HG03575 (cell line): Measurements from ENCODE around the gene CACNA1H.

ENCODE experiments used
- ATAC-seq: cut with Tn5 transposase; IDR thresholded peaks from one replicate; pipeline ENCODE4 v1.9.1; 2021; ENCODE audit not compliant: unreplicated experiment, insufficient number of reproducible peaks, low FRiP score; ENCODE audit errors: extremely low read depth

Gene CACNA1H

DNA sequence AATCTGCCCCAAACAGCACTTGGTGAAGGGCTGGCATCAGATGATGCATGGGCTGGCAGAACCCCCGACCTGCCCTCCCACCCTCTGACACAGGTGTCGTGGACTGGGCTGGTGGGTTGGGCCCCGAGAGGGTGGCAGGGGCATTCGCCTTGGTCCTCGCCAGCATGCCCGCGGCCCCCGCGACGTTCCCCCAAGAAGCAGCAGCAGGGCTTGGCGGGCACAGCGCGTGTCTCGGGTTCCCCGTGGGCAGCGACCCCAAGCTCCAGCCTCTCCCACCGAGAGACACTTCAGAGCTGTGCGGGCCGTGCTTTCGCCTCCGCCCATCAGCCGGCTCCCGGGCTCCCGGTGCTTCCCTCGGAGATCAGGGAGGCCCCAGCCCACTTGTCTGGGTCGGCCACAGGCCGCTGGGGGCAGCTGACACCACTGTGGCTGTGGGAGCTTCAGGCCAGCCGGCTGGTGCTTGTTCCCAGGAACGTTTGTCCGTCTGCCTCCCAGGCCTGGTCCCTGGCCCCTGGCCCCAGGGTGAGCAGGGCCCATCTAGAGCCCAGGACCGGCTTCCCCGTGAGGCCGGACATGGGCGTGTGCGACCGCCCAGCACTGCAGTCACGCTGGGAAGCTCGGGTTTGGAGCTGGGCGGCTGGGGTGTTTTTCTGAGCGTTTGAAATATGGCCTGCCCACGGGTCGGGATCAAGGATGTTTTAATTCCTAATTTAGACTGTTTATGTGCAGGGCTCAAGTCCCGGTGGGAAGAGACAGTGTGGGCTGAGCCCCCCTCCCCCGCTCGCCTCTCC, 16.6 kb downstream of the CACNA1H start:
- no peak for ATAC-seq

DNA sequence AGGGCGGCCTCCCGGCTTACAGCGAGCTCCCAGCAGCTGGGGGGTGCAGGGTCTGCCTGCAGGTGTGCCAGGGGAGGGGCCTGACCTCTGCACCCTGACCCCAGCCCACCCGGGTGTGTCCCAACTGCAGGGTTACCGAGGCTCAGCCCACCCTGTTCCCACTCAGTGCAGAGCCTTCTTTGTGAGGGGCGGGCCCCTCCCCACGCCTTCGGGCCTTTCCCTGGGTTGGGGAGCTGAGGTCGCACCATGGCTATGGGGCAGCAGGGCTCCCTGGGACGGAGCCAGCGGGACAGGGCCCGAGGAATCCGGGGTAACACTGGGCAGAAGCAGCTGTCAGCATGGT, 17.1 kb downstream of the CACNA1H start:
- no peak for ATAC-seq

DNA sequence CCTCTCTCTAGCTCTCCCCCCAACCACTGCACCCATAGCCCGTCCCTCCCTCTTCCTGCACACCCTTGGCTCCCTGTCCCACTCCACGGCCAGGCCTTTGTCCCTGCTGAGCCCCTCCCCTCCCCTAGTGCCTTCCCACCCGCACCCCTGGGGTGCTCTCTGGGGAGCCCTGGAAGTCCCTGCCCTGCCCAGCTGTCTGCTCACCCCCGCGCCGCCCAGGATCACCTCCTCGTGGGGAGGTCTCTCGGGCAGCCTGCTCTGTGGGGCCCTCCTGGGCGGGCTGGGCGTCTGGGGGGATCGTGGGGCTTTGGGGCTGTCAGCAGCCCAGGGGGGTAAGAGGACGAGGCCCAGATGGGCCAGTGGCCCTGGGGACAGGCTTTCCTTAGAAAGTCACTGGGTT, 18.1 kb downstream of the CACNA1H start:
- no peak for ATAC-seq

DNA sequence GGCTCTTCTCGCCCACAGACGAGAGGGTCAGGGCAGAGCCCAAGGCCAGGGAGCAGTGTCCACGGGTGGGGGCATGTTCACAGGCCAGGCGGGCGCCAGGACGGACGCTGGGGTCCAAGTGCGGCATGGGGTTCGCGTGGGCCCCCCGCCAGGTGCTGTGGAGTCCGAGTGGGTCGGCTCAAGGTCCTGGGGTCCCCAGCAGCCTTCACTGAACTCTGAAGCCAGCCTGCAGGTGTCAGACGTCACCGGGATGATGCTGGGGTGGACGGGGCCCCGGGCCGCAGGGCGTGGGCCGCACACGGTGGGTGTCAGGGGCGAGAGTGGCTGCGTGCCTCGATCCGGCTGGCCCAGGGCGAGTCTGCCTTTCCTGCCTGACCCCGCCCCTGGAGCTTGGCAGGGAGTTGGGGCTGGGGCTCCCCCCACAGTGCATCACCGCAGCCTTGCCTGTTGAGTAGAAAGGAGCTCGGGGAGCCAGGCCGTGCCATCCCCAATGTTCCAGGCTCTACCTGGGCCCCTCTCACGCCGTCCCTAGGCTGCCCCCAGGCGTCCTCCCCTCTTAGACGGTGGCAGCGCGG, 19.0 kb downstream of the CACNA1H start:
- ATAC-seq: no peak

DNA sequence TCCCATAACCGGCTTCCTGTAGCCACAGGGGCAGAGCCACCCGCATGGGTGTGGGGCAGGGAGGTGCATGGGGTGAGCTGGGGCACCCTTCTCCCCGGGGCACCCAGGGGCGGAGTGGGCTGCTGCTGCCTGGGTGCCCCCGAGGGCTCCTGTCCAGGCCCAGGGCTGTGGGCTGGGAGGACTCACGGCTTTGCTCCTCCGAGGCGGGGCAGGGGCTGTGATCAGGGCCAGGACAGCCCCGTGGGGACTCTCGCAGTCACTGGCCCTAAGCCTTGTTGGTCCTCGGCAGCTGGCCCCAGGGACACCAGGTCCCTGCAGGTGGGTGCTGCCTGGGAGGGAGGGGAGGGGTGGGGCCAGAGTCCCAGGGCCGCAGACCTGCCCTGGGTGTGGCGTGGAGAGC, 19.7 kb downstream of the CACNA1H start:
- ATAC-seq: no peak

DNA sequence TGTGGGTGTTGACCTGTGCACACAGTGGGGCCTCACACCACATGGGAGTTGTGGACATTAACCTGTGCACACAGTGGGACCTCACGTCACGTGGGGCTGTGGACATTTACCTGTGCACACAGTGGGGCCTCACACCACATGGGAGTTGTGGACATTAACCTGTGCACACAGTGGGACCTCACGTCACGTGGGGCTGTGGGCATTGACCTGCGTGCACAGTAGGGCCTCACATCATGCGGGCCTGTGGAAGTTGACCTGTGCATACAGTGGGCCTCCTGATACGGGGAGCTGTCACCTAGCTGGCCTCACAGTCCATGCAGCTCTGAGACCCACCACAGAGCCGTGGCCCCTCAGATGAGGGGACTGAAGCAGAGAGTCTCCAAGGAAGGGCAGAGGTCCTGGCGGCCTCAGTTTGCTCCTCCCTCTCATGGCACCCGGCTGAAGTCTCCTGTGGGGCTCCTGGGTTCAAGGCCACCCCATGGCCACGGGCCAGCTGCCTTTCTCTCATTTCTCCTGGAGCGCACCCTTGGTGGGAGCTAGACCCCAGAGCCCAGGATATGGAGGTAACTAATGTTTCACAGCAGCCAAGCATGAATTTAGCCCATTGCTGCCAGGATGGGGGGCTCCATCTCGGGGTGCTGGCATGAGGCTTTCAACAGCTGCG, 21.0 kb downstream of the CACNA1H start:
- no peak for ATAC-seq

DNA sequence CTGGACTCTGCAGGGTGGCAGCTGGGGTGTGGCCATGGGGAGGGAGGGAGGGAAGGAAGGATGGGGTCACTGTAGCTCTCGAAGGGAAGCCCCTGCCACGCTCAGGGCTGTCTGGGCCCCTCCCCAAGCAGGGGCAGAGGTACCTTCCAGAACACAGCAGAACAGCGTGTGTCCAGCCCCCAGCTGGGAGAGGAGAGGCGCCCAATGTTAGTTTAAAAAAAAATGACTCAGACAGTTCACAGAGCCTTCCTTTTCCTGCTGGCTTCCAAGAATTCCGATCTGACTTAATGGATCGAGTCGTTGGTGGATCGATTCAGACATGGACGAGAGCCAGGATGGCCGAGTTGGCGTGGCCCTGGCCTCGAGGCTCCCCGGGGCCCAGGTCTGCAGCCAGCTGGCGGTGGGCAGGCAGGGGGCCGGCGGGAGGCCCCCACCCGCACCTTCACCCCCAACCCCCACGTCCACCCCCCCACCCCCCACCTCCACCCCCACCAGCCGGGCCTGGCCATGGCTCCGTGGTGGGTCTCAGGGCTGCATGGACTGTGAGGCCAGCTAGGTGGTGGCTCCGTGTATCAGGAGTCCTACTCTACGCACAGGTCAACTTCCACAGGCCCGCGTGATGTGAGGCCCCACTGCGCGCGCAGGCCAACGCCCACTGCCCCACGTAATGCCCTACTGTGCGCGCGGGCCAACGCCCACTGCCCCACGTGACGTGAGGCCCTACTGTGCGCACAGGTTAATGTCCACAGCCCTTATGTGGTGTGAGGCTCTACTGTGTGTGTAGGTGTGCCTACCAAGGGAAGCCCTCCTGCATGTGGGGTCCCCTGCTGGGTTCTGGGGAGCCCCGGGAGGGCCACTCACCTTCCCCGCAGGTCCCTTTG, 21.8 kb downstream of the CACNA1H start:
- ATAC-seq: no peak

DNA sequence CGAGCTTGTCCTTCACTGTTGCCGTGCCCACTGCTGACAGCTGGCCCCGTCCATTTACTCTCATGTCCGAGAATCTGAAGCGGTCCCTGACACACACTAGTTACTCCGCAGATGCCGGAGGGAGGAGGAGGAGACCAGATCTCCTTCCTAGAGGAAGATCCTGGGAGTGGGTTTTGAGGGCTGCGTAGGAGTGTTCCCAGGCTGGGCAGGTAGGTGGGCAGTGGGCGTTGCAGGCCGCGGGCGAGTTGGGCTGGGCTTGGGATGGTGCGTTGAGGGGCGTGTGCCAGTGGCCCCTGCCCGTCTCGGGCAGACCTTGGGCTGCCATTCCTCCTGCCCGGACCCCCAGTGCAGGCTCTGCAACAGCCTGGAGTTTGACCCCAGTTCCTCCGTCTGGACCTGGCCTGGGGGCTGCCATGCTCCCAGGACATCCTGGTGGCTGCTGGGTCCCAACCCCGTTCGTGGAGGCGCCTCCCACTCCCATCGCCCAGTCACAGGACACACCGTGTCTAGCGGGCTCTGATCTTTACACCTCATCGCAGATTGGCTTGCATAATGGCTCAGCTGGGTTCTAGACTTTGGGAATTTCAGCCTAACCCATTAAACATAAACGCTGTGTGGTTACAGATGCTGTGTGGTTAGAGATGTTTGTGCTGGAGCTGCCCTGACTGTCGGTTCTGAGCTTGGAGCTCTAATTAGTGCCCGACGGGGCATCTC, 22.8 kb downstream of the CACNA1H start:
- ATAC-seq: no peak

DNA sequence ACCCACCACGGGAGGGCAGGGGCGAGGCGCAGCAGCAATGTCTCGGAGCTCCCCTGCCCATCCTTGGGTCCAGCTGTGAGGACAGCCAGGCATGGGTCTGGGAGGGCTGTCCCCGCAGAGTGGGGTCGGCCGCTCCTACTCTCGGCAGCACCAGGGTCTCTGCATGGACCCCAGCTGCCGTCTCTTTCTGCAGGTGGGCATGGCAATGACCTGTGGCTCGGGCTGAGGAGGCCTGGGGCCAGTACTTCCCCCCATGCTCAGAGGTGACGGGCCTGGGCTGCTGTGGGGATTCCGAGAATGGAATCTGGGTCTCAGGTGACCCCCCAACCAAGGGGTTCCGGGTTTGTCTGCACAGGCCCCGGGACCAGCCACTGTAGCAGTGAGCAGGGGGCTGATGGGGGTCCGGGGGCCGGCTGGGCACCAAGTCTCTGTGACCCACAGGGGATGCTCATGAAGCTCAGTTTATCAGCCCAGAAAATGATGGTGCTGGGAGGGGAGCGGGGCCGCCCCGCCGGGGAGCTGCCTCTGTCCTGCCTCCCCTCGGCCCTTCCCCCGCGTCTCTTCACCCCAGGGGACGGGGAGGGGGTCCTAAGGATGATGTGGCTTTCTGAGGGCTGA, 23.5 kb downstream of the CACNA1H start:
- ATAC-seq: no peak

DNA sequence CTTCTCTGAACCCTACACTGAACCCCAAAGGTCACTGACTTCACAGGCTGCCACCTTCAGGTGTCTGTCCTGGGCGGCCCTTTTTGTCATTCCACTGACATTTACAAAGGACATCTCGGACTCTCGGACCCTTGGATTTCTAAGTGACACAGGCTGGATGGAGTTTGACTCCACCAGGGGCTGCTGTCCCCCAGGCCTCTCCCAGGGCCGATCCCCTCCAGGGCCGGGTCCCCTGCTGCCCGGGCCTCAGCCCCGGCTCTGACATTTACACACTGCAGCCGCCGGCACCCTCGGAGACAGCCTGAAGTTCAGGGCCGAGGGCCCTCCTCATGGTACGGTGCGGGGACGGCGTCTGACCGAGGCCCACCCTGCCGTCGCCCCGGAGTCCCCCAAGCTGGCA, 24.1 kb downstream of the CACNA1H start:
- no peak for ATAC-seq

DNA sequence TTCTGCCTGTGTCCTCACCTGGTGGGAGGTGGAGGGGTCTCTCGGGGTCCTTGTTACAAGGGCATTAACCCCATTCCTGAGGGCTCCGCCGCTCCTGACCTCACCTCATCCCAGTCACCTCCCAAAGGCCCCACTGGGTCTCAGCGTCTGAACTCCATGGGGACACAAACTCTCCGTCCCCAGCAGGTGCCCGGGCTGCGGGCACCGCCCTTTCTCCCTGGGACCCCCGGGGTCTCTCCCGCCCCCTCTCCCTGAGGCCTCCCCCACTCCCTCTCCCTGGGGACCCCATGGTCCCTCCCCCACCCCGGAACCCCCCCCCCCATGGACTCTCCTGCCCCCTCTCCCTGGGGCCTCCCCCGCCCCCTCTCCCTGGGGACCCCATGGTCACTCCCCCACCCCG, 24.8 kb downstream of the CACNA1H start:
- no peak for ATAC-seq

DNA sequence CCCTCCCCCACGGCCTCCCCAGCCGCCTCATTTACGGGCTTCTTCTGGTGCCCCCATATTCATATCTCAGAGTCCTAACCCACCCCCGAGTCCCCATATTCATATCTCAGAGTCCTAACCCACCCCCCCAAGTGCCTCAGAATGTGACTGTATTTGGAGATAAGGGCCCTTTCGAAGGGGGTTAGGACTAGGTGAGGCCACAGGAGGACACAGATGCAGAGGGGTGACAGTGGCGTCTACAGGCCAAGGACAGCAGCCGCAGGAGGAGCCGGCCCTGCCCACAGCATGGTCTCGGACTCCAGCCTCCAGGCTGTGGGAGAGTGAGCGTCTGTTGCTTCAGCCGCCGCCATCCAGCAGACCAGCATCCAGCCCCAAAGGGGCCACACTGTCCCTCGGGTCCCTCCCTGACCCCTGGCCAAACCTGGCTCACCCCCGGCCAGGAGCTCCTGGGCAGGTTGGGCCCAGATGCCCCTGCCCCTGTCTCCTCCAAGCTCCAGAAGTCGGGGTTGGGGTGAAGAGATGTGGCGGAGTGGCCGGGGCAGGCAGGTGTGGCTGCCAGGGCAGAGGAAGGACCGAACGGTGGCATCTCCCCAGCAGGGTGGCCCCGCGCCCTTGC, 25.5 kb downstream of the CACNA1H start:
- no peak for ATAC-seq

DNA sequence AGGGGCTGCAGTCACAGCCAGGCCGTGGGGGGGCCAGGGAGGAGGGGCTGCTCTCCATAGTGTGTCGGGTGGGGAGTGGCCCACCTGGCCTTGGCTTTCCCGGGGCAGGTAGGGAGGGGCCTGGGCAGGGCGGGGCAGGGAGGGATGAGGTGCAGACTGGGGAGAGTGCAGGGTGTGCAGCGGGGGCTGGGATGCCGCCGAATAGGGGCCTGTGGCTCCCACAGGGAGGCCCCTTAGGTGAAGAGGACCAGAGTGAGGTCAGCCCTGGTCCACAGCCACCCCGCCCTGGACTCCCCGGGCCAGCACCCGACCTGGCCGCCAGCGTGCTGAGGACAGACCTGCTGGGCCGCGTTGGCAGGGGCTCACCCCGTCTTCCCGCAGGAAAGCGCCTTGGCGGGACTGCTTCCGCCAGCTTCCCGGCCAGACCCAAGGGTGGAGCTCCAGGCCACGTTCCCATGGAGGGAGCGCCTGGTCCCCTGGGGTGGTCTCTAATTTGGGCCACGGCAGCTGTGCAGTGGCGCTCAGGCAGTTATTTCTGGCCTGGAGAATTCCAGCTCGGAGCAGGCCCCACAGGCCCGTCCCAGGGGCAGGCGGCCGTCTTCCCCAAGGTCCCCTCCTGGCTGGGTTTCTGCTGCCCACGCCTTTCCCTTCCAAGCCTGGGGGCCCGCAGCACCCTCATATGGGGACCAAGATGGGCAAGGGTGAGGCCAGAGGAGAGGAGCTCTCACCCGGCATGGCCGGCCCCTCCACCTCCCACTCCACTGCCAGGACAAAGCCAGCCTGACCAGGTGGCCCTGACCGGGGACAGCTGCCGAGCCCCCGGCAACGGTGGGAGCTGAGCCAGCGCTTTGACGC, 27.9 kb downstream of the CACNA1H start:
- ATAC-seq: no peak

DNA sequence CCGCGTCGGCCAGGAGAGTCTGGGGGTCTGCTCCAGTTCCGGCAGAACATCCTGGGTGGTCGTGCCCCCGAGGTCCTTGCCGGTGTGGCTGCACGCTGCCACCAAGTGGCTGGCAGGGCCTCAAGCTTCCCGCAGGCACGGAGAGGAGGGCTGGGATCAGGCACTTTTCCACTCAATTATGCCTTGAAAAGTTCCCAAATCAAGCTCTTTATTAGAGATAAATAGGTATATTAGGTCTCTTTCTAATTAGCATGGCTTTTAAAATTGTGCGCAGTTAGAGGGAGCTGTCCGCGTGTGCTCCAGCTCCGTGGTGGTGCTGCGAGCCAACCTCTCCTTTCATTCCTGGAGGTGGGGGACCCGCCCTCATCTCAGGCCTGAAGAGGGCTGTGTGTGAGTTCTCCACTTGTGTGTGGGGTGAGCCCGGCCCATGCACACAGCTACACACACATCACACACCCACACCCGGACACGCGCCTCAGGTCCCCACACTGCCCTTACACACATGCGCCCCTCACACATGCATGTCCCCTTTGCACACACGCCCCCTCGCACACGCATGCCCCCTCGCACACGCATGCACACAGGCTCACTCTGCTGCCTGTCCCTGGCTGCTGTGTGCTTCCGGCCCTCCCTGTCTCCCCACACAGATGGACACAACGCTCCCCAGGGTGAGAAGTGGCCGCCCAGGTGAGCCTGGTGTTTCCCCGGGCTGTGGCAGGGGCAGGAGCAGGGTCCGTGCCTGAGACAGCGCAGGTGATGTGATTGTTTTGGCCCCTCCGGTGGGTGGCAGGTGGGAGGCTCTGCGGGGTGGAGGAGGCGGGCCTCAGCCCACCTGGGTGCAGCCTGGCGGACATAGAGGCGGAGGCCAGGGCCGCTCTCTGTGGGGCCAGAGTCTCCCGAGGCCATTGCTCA, 28.8 kb downstream of the CACNA1H start:
- no peak for ATAC-seq

DNA sequence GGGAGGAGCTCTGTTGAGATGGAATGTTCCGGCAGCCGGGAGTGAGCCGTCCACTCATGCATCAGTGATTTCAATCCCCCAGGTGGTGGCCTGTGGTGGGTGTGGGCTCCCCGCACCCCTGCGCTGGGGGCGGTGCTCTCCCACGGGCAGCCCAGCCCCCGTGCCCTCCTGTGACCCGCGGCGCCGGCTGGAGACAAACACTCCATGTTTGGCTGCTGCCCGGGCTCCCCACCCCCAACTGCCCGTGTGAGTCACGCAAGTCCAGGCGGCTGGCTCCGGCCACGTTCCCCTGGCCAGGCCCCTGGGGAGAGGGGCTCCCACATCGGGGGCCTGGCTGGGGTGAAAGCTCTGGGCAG, 29.4 kb downstream of the CACNA1H start:
- ATAC-seq: no peak
